HepG2 (cell line): ENCODE measurements around the gene PCGF6. TPM values are rescaled to one million over a fixed set of nuclear protein-coding genes. Genes with fewer than 3 reads are reported as not detected.

ENCODE experiments used
- ATAC-seq: fragments of 200-7000 bp; cut with Tn5 transposase; 3 replicates; pipeline ENCODE4 v1.9.1; 2020; ENCODE audit warnings: mild to moderate bottlenecking, moderate library complexity
- BruUV-seq: library from RNA; stranded (reverse); fragments of 400-500 nt; replicated peaks from 2 replicates; lab custom pipeline; 2021; lab: Mats Ljungman, UMichigan
- CTCF ChIA-PET: fragments of 300-600 bp; formaldehyde crosslinking; extraction: SDS; loops from one replicate; lab custom pipeline; 2021; ENCODE audit warnings: low total read pairs, inconsistent platforms, low intra/inter-chr PET ratio; lab: Yijun Ruan, JAX
- POLR2A ChIA-PET: fragments of 350-600 bp; sonication (Branson Sonifier 250); formaldehyde crosslinking; loops from one replicate; lab custom pipeline; 2020; ENCODE audit warnings: antibody characterized with exemption, inconsistent platforms; lab: Yijun Ruan, JAX
- DNase-seq: peaks from one replicate; pipeline ENCODE4 v3.0.0-alpha.2; 2015; ENCODE audit warnings: low spot score
- FAIRE-seq: peaks from 3 replicates; lab custom pipeline; 2011; peaks lifted over from hg19 to GRCh38; lab: Jason Lieb, UNC
- H2AFZ ChIP-seq: one replicate; pipeline ENCODE4 v1.6.1; 2011; ENCODE audit warnings: low read length, inconsistent platforms
- H3K27ac ChIP-seq: fragments of 300-600 bp; 3 replicates; pipeline ENCODE4 v1.8.0; 2011; ENCODE audit warnings: mixed run types, mild to moderate bottlenecking, mixed read lengths, low read length, inconsistent platforms; ENCODE audit not compliant: insufficient read depth; ENCODE audit errors: extremely low read length
- H3K27me3 ChIP-seq, 2 experiments: fragments of 200-600 bp in 1 of 2; 2 replicates in 1 of 2; 3 replicates in 1 of 2; pipeline versions ENCODE4 v1.6.0 to v1.8.0; 2011; ENCODE audit warnings: low read length in 2 of 2, mild to moderate bottlenecking in 2 of 2, moderate library complexity in 2 of 2, inconsistent platforms in 1 of 2; ENCODE audit not compliant: insufficient read depth in 2 of 2, control insufficient read depth in 1 of 2
- H3K36me3 ChIP-seq, 2 experiments: fragments of 200-600 bp in 1 of 2; replicated peaks in 1 of 2; 2 replicates in 1 of 2; 3 replicates in 1 of 2; pipeline versions ENCODE4 v1.5.1 to v1.8.0; 2011; ENCODE audit warnings: low read length in 2 of 2, inconsistent platforms in 1 of 2; ENCODE audit not compliant: insufficient read depth in 2 of 2, control insufficient read depth in 1 of 2
- H3K4me1 ChIP-seq: 2 replicates; pipeline ENCODE4 v1.5.1; 2012; ENCODE audit warnings: low read length, inconsistent platforms; ENCODE audit not compliant: insufficient read depth
- H3K4me2 ChIP-seq: 2 replicates; pipeline ENCODE4 v1.6.0; 2011; ENCODE audit warnings: low read depth, low read length, inconsistent platforms
- H3K4me3 ChIP-seq, 3 experiments: fragments of 200-600 bp in 1 of 3; sonication (generic), shearing (Covaris generic) in 1 of 3; replicated peaks in 1 of 3; 2 replicates each; pipeline ENCODE4 v1.5.1; 2011 to 2016; ENCODE audit warnings: low read length in 3 of 3, inconsistent platforms in 2 of 3, low read depth in 2 of 3, mild to moderate bottlenecking in 2 of 3, control low read depth in 1 of 3, mixed read lengths in 1 of 3; ENCODE audit not compliant: insufficient read depth in 1 of 3
- H3K79me2 ChIP-seq: one replicate; pipeline ENCODE4 v1.6.1; 2011; ENCODE audit warnings: low read length, inconsistent platforms; ENCODE audit not compliant: insufficient read depth
- H3K9ac ChIP-seq: 2 replicates; pipeline ENCODE4 v1.6.0; 2011; ENCODE audit warnings: mild to moderate bottlenecking, low read depth, low read length, inconsistent platforms; ENCODE audit not compliant: insufficient read depth
- H3K9me3 ChIP-seq: 2 replicates; pipeline ENCODE4 v1.5.1; 2012; ENCODE audit warnings: mild to moderate bottlenecking, low read length
- H4K20me1 ChIP-seq: 2 replicates; pipeline ENCODE4 v1.6.0; 2011; ENCODE audit warnings: inconsistent platforms, mild to moderate bottlenecking, low read length, moderate library complexity; ENCODE audit not compliant: insufficient read depth
- ATF1 ChIP-seq: IDR thresholded peaks from 2 replicates; pipeline ENCODE4 v1.6.1; 2016; ENCODE audit warnings: mild to moderate bottlenecking, control low read depth
- ATM ChIP-seq: fragments of 450-650 bp; IDR thresholded peaks from 2 replicates; pipeline ENCODE4 v1.7.1; 2017; ENCODE audit warnings: mild to moderate bottlenecking, borderline replicate concordance
- FOXO1 ChIP-seq: sonication (generic); formaldehyde crosslinking; IDR thresholded peaks from 2 replicates; pipeline ENCODE4 v1.4.0; 2020; ENCODE audit warnings: missing genetic modification reagents
- LCORL ChIP-seq, 2 experiments: fragments of 450-650 bp in 1 of 2; sonication (generic) in 1 of 2; formaldehyde crosslinking in 1 of 2; IDR thresholded peaks; 2 replicates each; pipeline versions ENCODE4 v1.5.0 to v1.6.1; 2017 to 2020; ENCODE audit warnings: antibody characterized with exemption in 1 of 2, missing genetic modification reagents in 1 of 2
- MIER3 ChIP-seq: IDR thresholded peaks from 2 replicates; pipeline ENCODE4 v1.6.1; 2016; ENCODE audit warnings: missing compliant biosample characterization, borderline replicate concordance
- NR0B2 ChIP-seq: sonication (generic); formaldehyde crosslinking; IDR thresholded peaks from 2 replicates; pipeline ENCODE4 v1.4.0; 2020; ENCODE audit warnings: mild to moderate bottlenecking, missing genetic modification reagents
- SOX13 ChIP-seq, 3 experiments: fragments of 450-650 bp in 1 of 3; sonication (generic) in 1 of 3; formaldehyde crosslinking in 1 of 3; IDR thresholded peaks in 2 of 3; conservative IDR thresholded peaks in 1 of 3; 2 replicates each; pipeline versions ENCODE4 v1.5.0 to v1.6.1; 2016 to 2020; ENCODE audit warnings: antibody characterized with exemption in 1 of 3, mild to moderate bottlenecking in 1 of 3, missing compliant biosample characterization in 1 of 3, missing genetic modification reagents in 1 of 3, moderate library complexity in 1 of 3
- U2AF2 ChIP-seq: fragments of 200-400 bp; formaldehyde crosslinking; IDR thresholded peaks from 2 replicates; pipeline ENCODE4 v1.6.1; 2017; ENCODE audit warnings: low read depth, mild to moderate bottlenecking, low read length
- USF2 ChIP-seq, 2 experiments: sonication (generic) in 1 of 2; formaldehyde crosslinking in 1 of 2; IDR thresholded peaks; 2 replicates each; pipeline versions ENCODE4 v1.5.1 to v1.6.1; 2011 to 2020; ENCODE audit warnings: borderline replicate concordance in 1 of 2, low read depth in 1 of 2, low read length in 1 of 2, mild to moderate bottlenecking in 1 of 2, missing genetic modification reagents in 1 of 2, moderate library complexity in 1 of 2
- ZBTB43 ChIP-seq: sonication (generic); formaldehyde crosslinking; conservative IDR thresholded peaks from 2 replicates; pipeline ENCODE4 v1.4.0; 2020; ENCODE audit warnings: missing genetic modification reagents
- ZC3H13 ChIP-seq: sonication (generic); formaldehyde crosslinking; IDR thresholded peaks from 2 replicates; pipeline ENCODE4 v1.8.1; 2023; ENCODE audit warnings: mild to moderate bottlenecking, missing genetic modification reagents, moderate library complexity
- ZNF264 ChIP-seq: sonication (generic); formaldehyde crosslinking; IDR thresholded peaks from 2 replicates; pipeline ENCODE4 v1.4.0; 2020; ENCODE audit warnings: missing genetic modification reagents
- ZNF674 ChIP-seq: sonication (generic); formaldehyde crosslinking; IDR thresholded peaks from 2 replicates; pipeline ENCODE4 v1.5.0; 2020; ENCODE audit warnings: low read depth, mild to moderate bottlenecking, missing genetic modification reagents
- WGBS: methylation state at CpG from one replicate; pipeline ENCODE4 v1.1.6; 2017; ENCODE audit warnings: low lambda C conversion rate; 5-methylcytosine and 5-hydroxymethylcytosine counted together
- in situ Hi-C: cut with HindIII; loops from 2 replicates; pipeline ENCODE4 v1.10.0; 2017; ENCODE audit warnings: low pct_unique_long_range_greater_than_20kb; ENCODE audit not compliant: extremely low pct_ligation_motif_present
- intact Hi-C: fragments of 100-400 bp; cut with micrococcal nuclease; formaldehyde crosslinking; loops from one replicate; pipeline ENCODE4 v1.10.0; 2022; ENCODE audit not compliant: unreplicated experiment
- polyA plus RNA-seq, 8 experiments: library from polyadenylated mRNA; depleted of rRNA in 3 of 8; stranded (reverse) in 7 of 8; unstranded in 1 of 8; fragments of >200 nt; fragmentation: Illumina TruSeq in 4 of 8; extraction: Trizol in 4 of 8; gene quantifications; 2 replicates each; pipeline versions ENCODE4 v1.2.1 to v1.2.3, GENCODE V29; 2011 to 2016; ENCODE audit warnings: low read depth in 4 of 8, missing spikeins in 1 of 8, mixed read lengths in 1 of 8; ENCODE audit not compliant: insufficient read depth in 1 of 8
- total RNA-seq, 5 experiments: library from RNA; depleted of rRNA; stranded (reverse); fragments of >200 nt; fragmentation: Illumina TruSeq; extraction: Trizol; gene quantifications; 2 replicates each; pipeline ENCODE4 v1.2.3, GENCODE V29; 2016; ENCODE audit warnings: low read depth in 1 of 5

PCGF6 gene
- total and polyA plus RNA-seq, 2 of the 13 experiments (the other 11 are each of a cell fraction or from before 2014, with no cell fraction given): 5.2 to 19.4 TPM

- no TSS peak for BruUV-seq
- no peak overlapping the region for H3K9ac ChIP-seq
- H3K27me3 ChIP-seq: no peaks in the 10 kb centered on the region
- ATAC-seq (no peak), FAIRE-seq (no peak), DNase-seq (no peak)
- no peaks in the 10 kb centered on the region for H3K79me2 ChIP-seq
- WGBS: 99% methylated on average over 7 of the region's 7 CpGs
- no peaks in the 10 kb centered on the region for H3K9me3 ChIP-seq
- no peaks in the 10 kb centered on the region for H4K20me1 ChIP-seq
- H2AFZ ChIP-seq: no peak overlapping the region
- intact Hi-C loops (no loop called here), in situ Hi-C loops (no loop called here)
- H3K36me3 ChIP-seq: peaks cover 5 to 25% of the 10 kb centered on the region in 2 experiments; a peak in 4 of 5 replicates
- H3K4me2 ChIP-seq: no peak overlapping the region
- no peak overlapping the region for H3K4me3 ChIP-seq
- TF ChIP-seq ATF1 (CRISPR knock-in tag): no peak
- no peak for TF ChIP-seq SOX13 (IDR thresholded peaks at IDR 0.05)
- TF ChIP-seq SOX13 (CRISPR knock-in tag; conservative IDR thresholded peaks at IDR 0.05 in 1 of 2, IDR thresholded peaks at IDR 0.05 in 1 of 2): no peak
- TF ChIP-seq U2AF2: no peak
- no peak for TF ChIP-seq MIER3
- TF ChIP-seq USF2 (IDR thresholded peaks at IDR 0.05; ENCODE audit: low read depth, low read length): no peak
- TF ChIP-seq USF2 (CRISPR knock-in tag; IDR thresholded peaks at IDR 0.05; ENCODE audit: borderline replicate concordance): no peak
- TF ChIP-seq ZBTB43 (CRISPR knock-in tag): no peak
- no peak for TF ChIP-seq ZC3H13 (CRISPR knock-in tag)
- TF ChIP-seq LCORL (IDR thresholded peaks at IDR 0.05): no peak
- no peak for TF ChIP-seq LCORL (CRISPR knock-in tag; IDR thresholded peaks at IDR 0.05)
- TF ChIP-seq ZNF674: no peak
- no peak for TF ChIP-seq NR0B2 (CRISPR knock-in tag)
- TF ChIP-seq ZNF264 (CRISPR knock-in tag): no peak
- TF ChIP-seq ATM: no peak
- TF ChIP-seq FOXO1 (CRISPR knock-in tag): no peak
- no peaks in the 10 kb centered on the region for H3K4me1 ChIP-seq
- ChIA-PET POLR2A (no interaction called here), CTCF (no interaction called here)
- no peak overlapping the region for H3K27ac ChIP-seq
Observed at GRCh38 chr10:103327906-103328305, 23.0 kb downstream of the PCGF6 start.
